Sciatic nerve (tissue), 2 donors: ENCODE data around the gene GLE1. TPM values are rescaled to one million over a fixed set of nuclear protein-coding genes. Genes with fewer than 3 reads are reported as not detected.
"Not testable (repeated sequence)": the region's sequence is repeated elsewhere in the genome, so short reads cannot be mapped to it uniquely, and the experiment has no call there.

ENCODE experiments used
- ATAC-seq: fragments of 200-7000 bp; cut with Tn5 transposase; one replicate; pipeline ENCODE4 v1.9.1; 2020; ENCODE audit warnings: mild to moderate bottlenecking, moderate library complexity
- DNase-seq: peaks from one replicate; pipeline ENCODE4 v3.0.0-alpha.2; 2020; ENCODE audit warnings: low spot score
- intact Hi-C: fragments of 100-400 bp; cut with DNase I; formaldehyde crosslinking; loops from one replicate; pipeline ENCODE4 v1.14.2; 2022
- total RNA-seq: library from RNA; stranded (reverse); fragmentation: NEBNext Ultra II Directional; extraction: Animal tissue kit (Norgen Biotek cat#: 25700); gene quantifications from one replicate; pipeline ENCODE4 v1.2.1, GENCODE V29; 2021
- donor health status: DM: no; HTN: no; CAD: no.
- donor health status: DM: no; HTN: no; CAD: no.

Gene GLE1
- total RNA-seq, 1 donor from 2014 or later = 19.3 TPM

GRCh38 chr9:128580731-128581130 is 76.2 kb downstream of the GLE1 start:
- intact Hi-C loops = no loop called here
- DNase-seq (no peak), ATAC-seq (no peak)

GRCh38 chr9:128585155-128585554 is 80.6 kb downstream of the GLE1 start:
- DNase-seq, intact Hi-C loops, ATAC-seq: not testable (repeated sequence)

GRCh38 chr9:128586934-128587333 is 82.4 kb downstream of the GLE1 start:
- DNase-seq, ATAC-seq, intact Hi-C loops: not testable (repeated sequence)

GRCh38 chr9:128587453-128587852 is 82.9 kb downstream of the GLE1 start:
- ATAC-seq = no peak
- intact Hi-C loops = no loop called here
- DNase-seq = no peak

- intact Hi-C loops = no loop called here
- DNase-seq (no peak), ATAC-seq (no peak)
Measured at GRCh38 chr9:128588581-128589233, 84.2 kb downstream of the GLE1 start.

Other genes with a start within 250 kb of the GLE1 start
- 119 TPM for gene GOLGA2, start 228.7 kb upstream of the GLE1 start, total RNA-seq
- gene SWI5, start 228.4 kb upstream of the GLE1 start, total RNA-seq = 19.6 TPM
- gene TRUB2, start 182.3 kb upstream of the GLE1 start, total RNA-seq = 13.0 TPM
- 28.9 TPM for gene COQ4, start 181.9 kb upstream of the GLE1 start, total RNA-seq
- gene SLC27A4, start 164.2 kb upstream of the GLE1 start, total RNA-seq = 13.9 TPM
- gene URM1, start 133.3 kb upstream of the GLE1 start, total RNA-seq = 41.9 TPM
- gene CERCAM, start 83.9 kb upstream of the GLE1 start, total RNA-seq = 41.7 TPM
- gene ODF2, start 48.7 kb upstream of the GLE1 start, total RNA-seq = 28.1 TPM
- gene SPTAN1, start 47.9 kb downstream of the GLE1 start, total RNA-seq = 794 TPM
- 28.4 TPM for gene DYNC2I2, start 152.1 kb downstream of the GLE1 start, total RNA-seq
- gene SET, start 184.5 kb downstream of the GLE1 start, total RNA-seq = 222 TPM
- gene PKN3, start 197.8 kb downstream of the GLE1 start, total RNA-seq = 9.9 TPM
- 7.4 TPM for gene ZDHHC12, start 219.4 kb downstream of the GLE1 start, total RNA-seq